HEK293T (cell line): ENCODE measurements around the gene GOPC.

Source experiments
- CTBP1 ChIP-seq: fragments of 450-650 bp; IDR thresholded peaks from 2 replicates; pipeline ENCODE4 v1.6.1; 2016; ENCODE audit warnings: borderline replicate concordance
- ELF4 ChIP-seq: fragments of 450-650 bp; IDR thresholded peaks from 2 replicates; pipeline ENCODE4 v1.6.1; 2017; ENCODE audit warnings: antibody characterized with exemption
- FOXA1 ChIP-seq: fragments of 450-650 bp; IDR thresholded peaks from 2 replicates; pipeline ENCODE4 v1.6.1; 2016; ENCODE audit warnings: mild to moderate bottlenecking
- HDGF ChIP-seq: fragments of 450-650 bp; IDR thresholded peaks from 2 replicates; pipeline ENCODE4 v1.6.1; 2017; ENCODE audit warnings: antibody characterized with exemption, borderline replicate concordance
- SUZ12 ChIP-seq: fragments of 450-650 bp; IDR thresholded peaks from 2 replicates; pipeline ENCODE4 v1.6.1; 2016; ENCODE audit warnings: mild to moderate bottlenecking
- TARDBP ChIP-seq: fragments of 450-650 bp; IDR thresholded peaks from 2 replicates; pipeline ENCODE4 v1.6.1; 2016
- ZNF384 ChIP-seq: fragments of 450-650 bp; IDR thresholded peaks from 2 replicates; pipeline ENCODE4 v1.6.1; 2016
- TF ChIP-seq, protein P1 (sequence below): fragments of 450-650 bp; IDR thresholded peaks from 2 replicates; pipeline ENCODE4 v1.6.1; 2016

GRCh38 chr6:117552618-117553017, 49.7 kb downstream of the GOPC start:
- TF ChIP-seq, protein P1, sequence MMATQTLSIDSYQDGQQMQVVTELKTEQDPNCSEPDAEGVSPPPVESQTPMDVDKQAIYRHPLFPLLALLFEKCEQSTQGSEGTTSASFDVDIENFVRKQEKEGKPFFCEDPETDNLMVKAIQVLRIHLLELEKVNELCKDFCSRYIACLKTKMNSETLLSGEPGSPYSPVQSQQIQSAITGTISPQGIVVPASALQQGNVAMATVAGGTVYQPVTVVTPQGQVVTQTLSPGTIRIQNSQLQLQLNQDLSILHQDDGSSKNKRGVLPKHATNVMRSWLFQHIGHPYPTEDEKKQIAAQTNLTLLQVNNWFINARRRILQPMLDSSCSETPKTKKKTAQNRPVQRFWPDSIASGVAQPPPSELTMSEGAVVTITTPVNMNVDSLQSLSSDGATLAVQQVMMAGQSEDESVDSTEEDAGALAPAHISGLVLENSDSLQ: no peak
- TF ChIP-seq FOXA1 (no peak), CTBP1 (no peak), HDGF (no peak), ZNF384 (no peak), TARDBP (no peak), SUZ12 (no peak), ELF4 (no peak)
